ENCODE measurements around the gene FAM89A. TPM values are rescaled to one million over a fixed set of nuclear protein-coding genes. Genes with fewer than 3 reads are reported as not detected.

Gene FAM89A
- total RNA-seq, 1 experiment from 2014 or later: 1.5 TPM

- Histone ChIP-seq H3K9me3 (ENCODE audit: control insufficient read depth, low read depth, low read length) (no peaks in the 10 kb centered on the region), H2BK20ac (ENCODE audit: low read depth, low read length, poor library complexity, severe bottlenecking) (no peak overlapping the region), H3K18ac (ENCODE audit: insufficient read length, low read depth, low read length) (no peak overlapping the region), H4K5ac (ENCODE audit: insufficient read length, low read depth, low read length) (no peak overlapping the region), H3K79me1 (ENCODE audit: insufficient read depth, low read depth, low read length, poor library complexity, severe bottlenecking) (no peaks in the 10 kb centered on the region), H3K56ac (ENCODE audit: insufficient read length, low read depth, low read length) (no peak overlapping the region), H4K8ac (replicated peaks; ENCODE audit: insufficient read length, low read depth, low read length) (no peak overlapping the region), H3K27me3 (ENCODE audit: insufficient read depth, low read length) (no peaks in the 10 kb centered on the region; the same call in 1 of the 2 replicates), H3K4me1 (ENCODE audit: insufficient read depth, low read length) (peaks cover 12% of the 10 kb centered on the region; the same call in 1 of the 2 replicates), H2AFZ (ENCODE audit: low read length) (no peak overlapping the region), H3K14ac (ENCODE audit: insufficient read depth, low read length) (no peak overlapping the region; the same call in 1 of the 2 replicates), H2BK120ac (ENCODE audit: low read depth, low read length, poor library complexity, severe bottlenecking) (no peak overlapping the region), H3K27ac (ENCODE audit: insufficient read length, low read depth, low read length) (no peak overlapping the region), H2AK5ac (ENCODE audit: insufficient read length, low read length) (no peak overlapping the region), H3K4ac (ENCODE audit: low read depth, low read length) (no peak overlapping the region), H3K9ac (ENCODE audit: extremely low read depth, insufficient read length, low read length) (no peak overlapping the region), H4K20me1 (ENCODE audit: control insufficient read depth, insufficient read depth, insufficient read length) (no peaks in the 10 kb centered on the region), H3K4me2 (ENCODE audit: insufficient read depth, insufficient read length, low read length) (no peak overlapping the region), H3T11ph (ENCODE audit: low read length) (no peak overlapping the region), H3K23ac (ENCODE audit: insufficient read length, low read depth, low read length) (no peak overlapping the region), H2BK12ac (ENCODE audit: insufficient read length, low read depth, low read length) (no peak overlapping the region), H2BK5ac (ENCODE audit: insufficient read length, low read length) (no peak overlapping the region), H2BK15ac (ENCODE audit: low read depth, low read length) (no peak overlapping the region), H3K23me2 (ENCODE audit: insufficient read length, low read depth, low read length, poor library complexity, severe bottlenecking) (no peaks in the 10 kb centered on the region), H4K91ac (ENCODE audit: insufficient read length, low read depth, low read length) (no peak overlapping the region), H3K79me2 (ENCODE audit: insufficient read depth, low read length) (no peaks in the 10 kb centered on the region)
- Mint-ChIP-seq H3K4me3 (no peak overlapping the region), H3K9me3 (no peaks in the 10 kb centered on the region), H3K36me3 (ENCODE audit: insufficient read depth in 1 of 3, low read depth in 3 of 3) (no peaks in the 10 kb centered on the region; a peak in 1 of 7 replicates), H3K4me1 (peaks cover 15 to 25% of the 10 kb centered on the region in 2 experiments), H3K27me3 (ENCODE audit: low read depth) (peaks cover 51% of the 10 kb centered on the region), H3K27ac (no peak overlapping the region)
- no peak for TF ChIP-seq CTCF (conservative IDR thresholded peaks at IDR 0.05)
- no CpG with 5 or more reads among the region's 5 CpGs for WGBS (ENCODE audit: extremely low coverage, insufficient read length, low lambda C conversion rate)
- no peak for DNase-seq
These were observed 23.1 kb downstream of the FAM89A start for GRCh38 chr1:231016966-231017365.
